Endodermal cell (in vitro differentiated cells): ENCODE data around the gene RASAL1. TPM values are rescaled to one million over a fixed set of nuclear protein-coding genes. Genes with fewer than 3 reads are reported as not detected.
"Not testable (repeated sequence)": the region's sequence is repeated elsewhere in the genome, so short reads cannot be mapped to it uniquely, and the experiment has no call there.

ENCODE experiments used
- DNase-seq: peaks from one replicate; pipeline ENCODE4 v3.0.0-alpha.2; 2017
- H3K27ac ChIP-seq: 2 replicates; pipeline ENCODE4 v1.5.1; 2013; ENCODE audit warnings: mild to moderate bottlenecking, low read depth, low read length, moderate library complexity
- H3K27me3 ChIP-seq: 2 replicates; pipeline ENCODE4 v1.6.1; 2013; ENCODE audit warnings: mild to moderate bottlenecking, low read length, moderate library complexity; ENCODE audit not compliant: insufficient read depth, control insufficient read depth, poor library complexity, severe bottlenecking
- H3K36me3 ChIP-seq: 2 replicates; pipeline ENCODE4 v1.7.0; 2013; ENCODE audit warnings: mild to moderate bottlenecking, low read length, moderate library complexity; ENCODE audit not compliant: control insufficient read depth, insufficient read depth
- H3K4me1 ChIP-seq: one replicate; pipeline ENCODE4 v1.7.0; 2013; ENCODE audit warnings: low read length; ENCODE audit not compliant: control insufficient read depth, insufficient read depth
- H3K4me3 ChIP-seq: 2 replicates; pipeline ENCODE4 v1.5.1; 2013; ENCODE audit warnings: mild to moderate bottlenecking, low read length, moderate library complexity
- H3K9ac ChIP-seq: 2 replicates; pipeline ENCODE4 v1.6.1; 2013; ENCODE audit warnings: mild to moderate bottlenecking, low read length, moderate library complexity; ENCODE audit not compliant: poor library complexity, severe bottlenecking; ENCODE audit errors: extremely low read depth
- H3K9me3 ChIP-seq: 2 replicates; pipeline ENCODE4 v1.6.1; 2013; ENCODE audit warnings: mild to moderate bottlenecking, low read length, moderate library complexity; ENCODE audit not compliant: control insufficient read depth
- H3K27ac Mint-ChIP-seq: 2 replicates; pipeline ENCODE4 v1.8.0; 2020; ENCODE audit warnings: mixed read lengths
- H3K27me3 Mint-ChIP-seq: 2 replicates; pipeline ENCODE4 v1.8.0; 2021; ENCODE audit warnings: mild to moderate bottlenecking, mixed read lengths; ENCODE audit not compliant: insufficient read depth
- H3K36me3 Mint-ChIP-seq: 2 replicates; pipeline ENCODE4 v1.8.0; 2020; ENCODE audit warnings: low read depth, mixed read lengths
- H3K4me1 Mint-ChIP-seq: 2 replicates; pipeline ENCODE4 v1.8.0; 2020; ENCODE audit warnings: mixed read lengths
- H3K4me3 Mint-ChIP-seq: 2 replicates; pipeline ENCODE4 v1.8.0; 2020; ENCODE audit warnings: mild to moderate bottlenecking, moderate library complexity, mixed read lengths
- H3K9me3 Mint-ChIP-seq: 2 replicates; pipeline ENCODE4 v1.8.0; 2020; ENCODE audit warnings: mild to moderate bottlenecking, mixed read lengths
- CTCF ChIP-seq: fragments of 200-600 bp; sonication (generic); conservative IDR thresholded peaks from 2 replicates; pipeline ENCODE4 v1.5.0; 2021; ENCODE audit warnings: antibody characterized with exemption, mild to moderate bottlenecking
- WGBS, 2 experiments: methylation state at CpG; one replicate each; pipeline versions ENCODE4 v1.1.5 to v1.1.7; 2013; ENCODE audit warnings: missing lambda C conversion rate in 2 of 2, mixed read lengths in 1 of 2; ENCODE audit not compliant: insufficient coverage in 1 of 2, insufficient read length in 1 of 2; 5-methylcytosine and 5-hydroxymethylcytosine counted together
- total RNA-seq, 2 donors: library from RNA; stranded (reverse); fragmentation: NEBNext Ultra II Directional in 1 of 2; extraction: Animal tissue kit (Norgen Biotek cat#: 25700) in 1 of 2; gene quantifications; 2 replicates in 1 of 2; 3 replicates in 1 of 2; pipeline ENCODE4 v1.2.1, GENCODE V29; 2021

RASAL1 gene
- total RNA-seq, 2 donors from 2014 or later, result 0.77 to 1.4 TPM

DNA sequence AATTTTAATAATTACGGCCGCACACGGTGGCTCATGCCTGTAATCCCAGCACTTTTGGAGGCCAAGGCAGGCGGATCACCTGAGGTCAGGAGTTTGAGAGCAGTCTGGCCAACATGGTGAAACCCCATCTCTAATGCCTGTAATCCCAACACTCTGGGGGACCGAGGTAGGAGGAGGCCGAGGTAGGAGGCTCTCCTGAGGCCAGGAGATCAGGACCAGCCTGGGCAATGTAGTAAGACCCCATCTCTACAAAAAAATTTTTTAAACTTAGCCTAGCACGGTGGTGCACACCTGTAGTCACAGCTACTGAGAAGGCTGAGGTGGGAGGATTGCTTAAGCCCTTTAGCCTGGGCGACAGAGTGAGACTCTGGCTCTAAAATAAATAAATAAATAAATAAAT, 8.4 kb upstream of the RASAL1 start:
- no peaks in the 10 kb centered on the region for H3K4me1 Mint-ChIP-seq
- no peak overlapping the region for H3K4me3 Mint-ChIP-seq
- 90 to 95% methylated on average over 5 to 7 of the region's 8 CpGs for WGBS, 2 experiments
- H3K27me3 Mint-ChIP-seq, result peaks cover 8% of the 10 kb centered on the region
- Histone ChIP-seq H3K36me3 (no peaks in the 10 kb centered on the region), H3K27ac (no peak overlapping the region), H3K4me1 (no peaks in the 10 kb centered on the region), H3K9ac (no peak overlapping the region), H3K4me3 (no peak overlapping the region), H3K27me3 (no peaks in the 10 kb centered on the region), H3K9me3 (peaks cover 5% of the 10 kb centered on the region)
- no peak overlapping the region for H3K27ac Mint-ChIP-seq
- no peak for TF ChIP-seq CTCF
- DNase-seq, result no peak
- no peaks in the 10 kb centered on the region for H3K36me3 Mint-ChIP-seq
- peaks cover 10% of the 10 kb centered on the region for H3K9me3 Mint-ChIP-seq

DNA sequence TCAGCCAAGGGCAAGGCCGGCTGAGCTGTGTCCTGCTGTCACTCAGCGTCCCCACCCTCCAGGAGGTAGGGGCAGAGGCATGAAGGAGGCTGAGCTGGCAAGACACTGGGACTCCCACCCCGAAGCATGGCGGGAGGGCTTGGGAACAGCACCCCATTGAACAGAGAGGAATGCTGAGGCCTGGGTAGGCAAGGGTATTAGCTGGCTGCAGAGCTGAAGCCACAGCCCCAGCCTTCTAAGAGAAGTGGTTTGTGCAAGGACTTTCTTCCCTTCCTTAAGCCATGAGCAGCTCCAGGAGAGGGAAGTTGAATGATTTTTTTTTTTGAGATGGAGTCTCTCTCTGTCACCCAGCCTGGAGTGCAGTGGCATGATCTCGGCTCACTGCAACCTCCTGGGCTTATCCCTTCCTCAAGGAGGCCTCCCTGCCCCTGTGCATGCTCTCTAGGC, 7.3 kb upstream of the RASAL1 start:
- H3K27me3 Mint-ChIP-seq, result peaks cover 8% of the 10 kb centered on the region
- WGBS, 2 experiments, result 86 to 93% methylated on average over 1 to 5 of the region's 5 CpGs
- TF ChIP-seq CTCF, result no peak
- Histone ChIP-seq H3K27ac (no peak overlapping the region), H3K9me3 (peaks cover 5% of the 10 kb centered on the region), H3K27me3 (no peaks in the 10 kb centered on the region), H3K4me3 (no peak overlapping the region), H3K36me3 (no peaks in the 10 kb centered on the region), H3K4me1 (no peaks in the 10 kb centered on the region), H3K9ac (no peak overlapping the region)
- H3K4me3 Mint-ChIP-seq, result no peak overlapping the region
- H3K27ac Mint-ChIP-seq, result no peak overlapping the region
- no peaks in the 10 kb centered on the region for H3K4me1 Mint-ChIP-seq
- peak; percentile 50 for DNase-seq
- H3K36me3 Mint-ChIP-seq, result no peaks in the 10 kb centered on the region
- H3K9me3 Mint-ChIP-seq, result peaks cover 10% of the 10 kb centered on the region

DNA sequence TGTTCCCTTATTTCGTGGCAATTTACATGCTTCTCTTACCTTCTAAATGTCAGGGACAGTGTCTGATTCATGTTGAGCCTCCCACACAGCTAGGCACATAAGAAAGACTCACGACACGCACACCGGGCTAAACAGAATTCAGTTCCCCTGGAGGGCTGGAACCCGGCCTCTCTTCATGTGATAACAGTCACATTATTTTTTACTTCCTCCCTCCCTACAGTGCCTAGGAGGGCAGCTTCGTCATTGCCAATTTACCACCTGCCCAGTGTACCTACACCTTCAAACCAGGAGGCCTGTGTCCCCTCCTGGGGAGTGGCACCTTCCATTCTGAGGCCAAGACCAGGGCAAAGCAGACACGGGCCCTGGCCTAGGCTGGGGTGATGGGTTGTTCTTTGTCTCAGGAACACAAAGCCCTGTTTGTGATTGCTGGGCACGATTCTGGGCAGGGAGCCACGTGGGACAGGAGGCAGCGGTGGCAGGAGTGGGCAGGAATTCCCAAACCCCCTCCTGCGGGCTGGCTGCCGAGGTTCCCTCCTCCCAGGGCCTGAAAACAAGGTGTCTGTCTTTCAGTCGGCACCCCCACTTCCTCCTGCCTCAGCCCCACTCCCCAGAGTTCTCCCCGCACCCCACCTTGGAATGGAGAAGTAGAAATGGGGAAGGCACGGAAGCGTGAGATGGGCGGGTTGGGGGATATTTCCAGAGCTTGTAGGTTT, 6.8 kb upstream of the RASAL1 start:
- Histone ChIP-seq H3K4me1 (no peaks in the 10 kb centered on the region), H3K27me3 (no peaks in the 10 kb centered on the region), H3K4me3 (no peak overlapping the region), H3K9ac (no peak overlapping the region), H3K27ac (no peak overlapping the region), H3K9me3 (peaks cover 4% of the 10 kb centered on the region), H3K36me3 (no peaks in the 10 kb centered on the region)
- Mint-ChIP-seq H3K4me1 (no peaks in the 10 kb centered on the region), H3K9me3 (peaks cover 7% of the 10 kb centered on the region), H3K4me3 (no peak overlapping the region), H3K36me3 (no peaks in the 10 kb centered on the region), H3K27ac (no peak overlapping the region), H3K27me3 (peaks cover 8% of the 10 kb centered on the region)
- 83 to 87% methylated on average over 7 to 16 of the region's 17 CpGs for WGBS, 2 experiments
- peak; percentile 40 for DNase-seq
- TF ChIP-seq CTCF, result no peak

DNA sequence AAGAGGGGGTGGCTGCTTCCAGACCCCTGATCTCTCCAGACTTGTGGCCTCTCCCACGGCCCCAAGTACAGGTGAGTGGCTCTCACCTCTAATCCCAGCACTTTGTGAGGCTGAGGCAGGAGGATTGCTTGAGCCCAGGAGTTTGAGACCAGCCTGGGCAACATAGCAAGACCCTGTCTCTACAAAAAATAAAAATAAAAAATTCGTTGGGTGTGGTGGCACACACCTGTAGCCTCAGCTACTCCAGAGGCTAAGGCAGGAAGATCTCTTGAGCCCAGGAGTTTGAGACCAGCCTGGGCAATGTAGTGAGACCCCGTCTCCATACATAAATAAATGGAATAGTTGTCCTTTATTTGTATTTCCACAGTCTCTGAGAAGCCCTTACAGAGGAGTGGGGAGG, 6.2 kb upstream of the RASAL1 start:
- H3K27me3 ChIP-seq, H3K4me3 Mint-ChIP-seq, H3K9me3 Mint-ChIP-seq, H3K9ac ChIP-seq, H3K36me3 ChIP-seq, H3K4me3 ChIP-seq, H3K27ac ChIP-seq, H3K4me1 Mint-ChIP-seq, H3K9me3 ChIP-seq, H3K27ac Mint-ChIP-seq, H3K27me3 Mint-ChIP-seq, H3K36me3 Mint-ChIP-seq, DNase-seq, H3K4me1 ChIP-seq: not testable (repeated sequence)
- WGBS, 2 experiments, result 87% methylated on average over 2 of the region's 3 CpGs; no CpG with 5 or more reads in 1 of the 2 experiments
